Panc1 (cell line): Measurements from ENCODE around the gene IVNS1ABP. TPM values are rescaled to one million over a fixed set of nuclear protein-coding genes. Genes with fewer than 3 reads are reported as not detected.

ENCODE experiments used
- ATAC-seq: fragments of 200-7000 bp; cut with Tn5 transposase; 2 replicates; pipeline ENCODE4 v1.9.1; 2020; ENCODE audit warnings: mild to moderate bottlenecking, moderate library complexity
- BruUV-seq: library from RNA; stranded (reverse); fragments of 400-500 nt; replicated peaks from 2 replicates; lab custom pipeline; 2021; lab: Mats Ljungman, UMichigan
- CTCF ChIA-PET: fragments of 300-600 bp; sonication (Branson Sonifier 250); formaldehyde crosslinking; loops from one replicate; lab custom pipeline; 2022; ENCODE audit warnings: antibody characterized with exemption; lab: Charles Lee
- POLR2A ChIA-PET: fragments of 300-600 bp; sonication (Branson Sonifier 250); formaldehyde crosslinking; loops from one replicate; lab custom pipeline; 2022; ENCODE audit warnings: antibody characterized with exemption; lab: Charles Lee
- DNase-seq: peaks from one replicate; pipeline ENCODE4 v3.0.0-alpha.2; 2010; ENCODE audit warnings: low read depth, low spot score
- H3K27ac ChIP-seq: 2 replicates; pipeline ENCODE4 v1.5.1; 2011; ENCODE audit warnings: mild to moderate bottlenecking, low read length, inconsistent platforms
- H3K27me3 ChIP-seq: fragments of 200-500 bp; sonication (Bioruptor generic); 2 replicates; pipeline ENCODE4 v1.6.0; 2014; ENCODE audit warnings: low read length, inconsistent platforms; ENCODE audit not compliant: control insufficient read depth, insufficient read depth
- H3K36me3 ChIP-seq: fragments of 200-500 bp; sonication (Bioruptor generic); 2 replicates; pipeline ENCODE4 v1.5.1; 2014; ENCODE audit warnings: inconsistent platforms, mild to moderate bottlenecking, low read length, moderate library complexity; ENCODE audit not compliant: control insufficient read depth, insufficient read depth
- H3K4me1 ChIP-seq: 2 replicates; pipeline ENCODE4 v1.5.1; 2011; ENCODE audit warnings: inconsistent platforms, mild to moderate bottlenecking, low read length, moderate library complexity; ENCODE audit not compliant: control insufficient read depth, insufficient read depth
- H3K4me3 ChIP-seq, 2 experiments: 2 replicates each; pipeline ENCODE4 v1.5.1; 2011 to 2012; ENCODE audit warnings: low read depth in 2 of 2, low read length in 2 of 2, mild to moderate bottlenecking in 2 of 2, inconsistent platforms in 1 of 2, moderate library complexity in 1 of 2
- H3K9me3 ChIP-seq: fragments of 200-500 bp; sonication (Bioruptor generic); 2 replicates; pipeline ENCODE4 v1.5.1; 2014; ENCODE audit warnings: low read depth, mild to moderate bottlenecking, inconsistent platforms, low read length, moderate library complexity; ENCODE audit not compliant: control insufficient read depth, insufficient read depth
- POLR2AphosphoS5 ChIP-seq: IDR thresholded peaks from 2 replicates; pipeline ENCODE4 v1.6.1; 2012; ENCODE audit warnings: mild to moderate bottlenecking, low read depth, low read length, moderate library complexity
- SIN3A ChIP-seq: IDR thresholded peaks from 2 replicates; pipeline ENCODE4 v1.6.1; 2012; ENCODE audit warnings: low read depth, mild to moderate bottlenecking, low read length, moderate library complexity, borderline replicate concordance; ENCODE audit not compliant: insufficient read depth
- TCF7L2 ChIP-seq: IDR thresholded peaks from 2 replicates; pipeline ENCODE4 v1.6.1; 2011; ENCODE audit warnings: mild to moderate bottlenecking, low read depth, low read length, inconsistent platforms
- in situ Hi-C: cut with HindIII; loops from 2 replicates; pipeline ENCODE4 v1.10.0; 2016; ENCODE audit warnings: low sequenced_read_pairs, low pct_unique_long_range_greater_than_20kb
- intact Hi-C: fragments of 100-400 bp; cut with micrococcal nuclease; formaldehyde crosslinking; loops from one replicate; pipeline ENCODE4 v1.10.0; 2022; ENCODE audit not compliant: unreplicated experiment
- total RNA-seq: library from RNA; stranded (reverse); gene quantifications from one replicate; pipeline ENCODE4 v1.2.1, GENCODE V29; 2021; ENCODE audit not compliant: unreplicated experiment
- TF ChIP-seq, protein P1 (sequence below): fragments of 450-650 bp; IDR thresholded peaks from 2 replicates; pipeline ENCODE4 v1.5.1; 2017; ENCODE audit warnings: mild to moderate bottlenecking
- TF ChIP-seq, protein P2 (sequence below), 2 experiments: IDR thresholded peaks; 2 replicates each; pipeline ENCODE4 v1.6.1; 2011 to 2012; ENCODE audit warnings: low read depth in 2 of 2, control low read depth in 1 of 2, low read length in 1 of 2, mild to moderate bottlenecking in 1 of 2, moderate library complexity in 1 of 2; ENCODE audit not compliant: insufficient read depth in 1 of 2

The IVNS1ABP gene
- total RNA-seq, 1 experiment from 2014 or later, result 70.2 TPM

DNA sequence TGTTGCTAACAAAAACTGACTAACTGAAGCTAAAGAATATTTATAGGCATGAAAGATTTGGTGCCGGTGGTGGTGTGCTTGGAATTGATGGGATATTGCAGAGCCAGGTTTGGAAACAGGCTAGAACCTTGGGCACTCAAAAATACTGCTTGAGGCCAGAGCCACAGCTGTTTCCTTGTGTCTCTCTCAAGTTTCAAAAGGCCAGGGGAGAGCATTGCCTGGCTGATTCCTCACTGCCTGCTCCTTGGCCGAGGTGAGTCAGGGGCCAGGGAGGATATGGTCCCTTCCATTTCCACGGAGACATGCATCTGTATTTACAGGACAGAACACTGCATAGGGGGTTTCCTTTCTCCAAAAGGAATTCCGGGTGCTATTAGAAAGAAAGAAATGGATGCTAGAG is 36.1 kb upstream of the IVNS1ABP start:
- TF ChIP-seq POLR2AphosphoS5 (no peak), SIN3A (no peak), TCF7L2 (no peak)
- TF ChIP-seq, protein P1, sequence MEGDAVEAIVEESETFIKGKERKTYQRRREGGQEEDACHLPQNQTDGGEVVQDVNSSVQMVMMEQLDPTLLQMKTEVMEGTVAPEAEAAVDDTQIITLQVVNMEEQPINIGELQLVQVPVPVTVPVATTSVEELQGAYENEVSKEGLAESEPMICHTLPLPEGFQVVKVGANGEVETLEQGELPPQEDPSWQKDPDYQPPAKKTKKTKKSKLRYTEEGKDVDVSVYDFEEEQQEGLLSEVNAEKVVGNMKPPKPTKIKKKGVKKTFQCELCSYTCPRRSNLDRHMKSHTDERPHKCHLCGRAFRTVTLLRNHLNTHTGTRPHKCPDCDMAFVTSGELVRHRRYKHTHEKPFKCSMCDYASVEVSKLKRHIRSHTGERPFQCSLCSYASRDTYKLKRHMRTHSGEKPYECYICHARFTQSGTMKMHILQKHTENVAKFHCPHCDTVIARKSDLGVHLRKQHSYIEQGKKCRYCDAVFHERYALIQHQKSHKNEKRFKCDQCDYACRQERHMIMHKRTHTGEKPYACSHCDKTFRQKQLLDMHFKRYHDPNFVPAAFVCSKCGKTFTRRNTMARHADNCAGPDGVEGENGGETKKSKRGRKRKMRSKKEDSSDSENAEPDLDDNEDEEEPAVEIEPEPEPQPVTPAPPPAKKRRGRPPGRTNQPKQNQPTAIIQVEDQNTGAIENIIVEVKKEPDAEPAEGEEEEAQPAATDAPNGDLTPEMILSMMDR, result no peak
- TF ChIP-seq, protein P2, sequence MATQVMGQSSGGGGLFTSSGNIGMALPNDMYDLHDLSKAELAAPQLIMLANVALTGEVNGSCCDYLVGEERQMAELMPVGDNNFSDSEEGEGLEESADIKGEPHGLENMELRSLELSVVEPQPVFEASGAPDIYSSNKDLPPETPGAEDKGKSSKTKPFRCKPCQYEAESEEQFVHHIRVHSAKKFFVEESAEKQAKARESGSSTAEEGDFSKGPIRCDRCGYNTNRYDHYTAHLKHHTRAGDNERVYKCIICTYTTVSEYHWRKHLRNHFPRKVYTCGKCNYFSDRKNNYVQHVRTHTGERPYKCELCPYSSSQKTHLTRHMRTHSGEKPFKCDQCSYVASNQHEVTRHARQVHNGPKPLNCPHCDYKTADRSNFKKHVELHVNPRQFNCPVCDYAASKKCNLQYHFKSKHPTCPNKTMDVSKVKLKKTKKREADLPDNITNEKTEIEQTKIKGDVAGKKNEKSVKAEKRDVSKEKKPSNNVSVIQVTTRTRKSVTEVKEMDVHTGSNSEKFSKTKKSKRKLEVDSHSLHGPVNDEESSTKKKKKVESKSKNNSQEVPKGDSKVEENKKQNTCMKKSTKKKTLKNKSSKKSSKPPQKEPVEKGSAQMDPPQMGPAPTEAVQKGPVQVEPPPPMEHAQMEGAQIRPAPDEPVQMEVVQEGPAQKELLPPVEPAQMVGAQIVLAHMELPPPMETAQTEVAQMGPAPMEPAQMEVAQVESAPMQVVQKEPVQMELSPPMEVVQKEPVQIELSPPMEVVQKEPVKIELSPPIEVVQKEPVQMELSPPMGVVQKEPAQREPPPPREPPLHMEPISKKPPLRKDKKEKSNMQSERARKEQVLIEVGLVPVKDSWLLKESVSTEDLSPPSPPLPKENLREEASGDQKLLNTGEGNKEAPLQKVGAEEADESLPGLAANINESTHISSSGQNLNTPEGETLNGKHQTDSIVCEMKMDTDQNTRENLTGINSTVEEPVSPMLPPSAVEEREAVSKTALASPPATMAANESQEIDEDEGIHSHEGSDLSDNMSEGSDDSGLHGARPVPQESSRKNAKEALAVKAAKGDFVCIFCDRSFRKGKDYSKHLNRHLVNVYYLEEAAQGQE (IDR thresholded peaks at IDR 0.05; ENCODE audit: insufficient read depth in 1 of 2, low read depth in 2 of 2, low read length in 1 of 2), result no peak
- Histone ChIP-seq H3K4me3 (no peak overlapping the region), H3K27ac (no peak overlapping the region), H3K36me3 (no peaks in the 10 kb centered on the region), H3K4me1 (no peaks in the 10 kb centered on the region), H3K27me3 (no peaks in the 10 kb centered on the region), H3K9me3 (no peaks in the 10 kb centered on the region)
- CTCF ChIA-PET, result no interaction called here
- BruUV-seq, result no TSS peak
- intact Hi-C loops, result no loop called here
- ATAC-seq (no peak), DNase-seq (no peak)
- POLR2A ChIA-PET, result no interaction called here
- in situ Hi-C loops, result no loop called here

- ChIA-PET POLR2A (no interaction called here), CTCF (no interaction called here)
- in situ Hi-C loops, result no loop called here
- Histone ChIP-seq H3K4me3 (no peak overlapping the region), H3K4me1 (no peaks in the 10 kb centered on the region), H3K27ac (no peak overlapping the region), H3K27me3 (no peaks in the 10 kb centered on the region), H3K36me3 (no peaks in the 10 kb centered on the region), H3K9me3 (no peaks in the 10 kb centered on the region)
- intact Hi-C loops, result no loop called here
- no TSS peak for BruUV-seq
- ATAC-seq (no peak), DNase-seq (no peak)
- TF ChIP-seq TCF7L2 (no peak), SIN3A (no peak), POLR2AphosphoS5 (no peak)
- TF ChIP-seq, protein P2 (IDR thresholded peaks at IDR 0.05; ENCODE audit: insufficient read depth in 1 of 2, low read depth in 2 of 2, low read length in 1 of 2), result no peak
- TF ChIP-seq, protein P1, result no peak
Observed at GRCh38 chr1:185351734-185352466, 34.9 kb upstream of the IVNS1ABP start.
